Adrenal gland (tissue), 5 donors: Measurements from ENCODE around the gene YWHAH.
A peak's percentile ranks its signal among the peaks of the same experiment; 100 is the strongest.

Source experiments
- CTCF ChIP-seq, 6 experiments: fragments of 450-650 bp in 4 of 6; fragments of 200-600 bp in 2 of 6; sonication (generic) in 1 of 6; IDR thresholded peaks; 1 replicate in 5 of 6; 2 replicates in 1 of 6; pipeline versions ENCODE4 v1.5.1 to v1.8.0; 2016 to 2021; ENCODE audit warnings: antibody characterized with exemption in 6 of 6, mild to moderate bottlenecking in 2 of 6, moderate library complexity in 1 of 6
- POLR2A ChIP-seq, 2 donors: fragments of 450-650 bp; IDR thresholded peaks; one replicate each; pipeline ENCODE4 v1.6.1; 2017; ENCODE audit warnings: antibody characterized with exemption in 2 of 2, mild to moderate bottlenecking in 2 of 2, moderate library complexity in 1 of 2
- donor health status: DM: no; HTN: no; CAD: no.

GRCh38 chr22:31969789-31970489, 25.6 kb downstream of the YWHAH start:
- TF ChIP-seq CTCF (IDR thresholded peaks at IDR 0.05) (peak in 4 of 6 experiments; percentile 34 to 66 (median 48)), POLR2A (IDR thresholded peaks at IDR 0.05) (no peak)
